ENCODE results near the gene TM9SF4. TPM values are rescaled to one million over a fixed set of nuclear protein-coding genes. Genes with fewer than 3 reads are reported as not detected.
A peak's percentile ranks its signal among the peaks of the same experiment; 100 is the strongest.

TM9SF4 gene
- total RNA-seq, 1 experiment from 2014 or later, result 67.8 TPM

DNA sequence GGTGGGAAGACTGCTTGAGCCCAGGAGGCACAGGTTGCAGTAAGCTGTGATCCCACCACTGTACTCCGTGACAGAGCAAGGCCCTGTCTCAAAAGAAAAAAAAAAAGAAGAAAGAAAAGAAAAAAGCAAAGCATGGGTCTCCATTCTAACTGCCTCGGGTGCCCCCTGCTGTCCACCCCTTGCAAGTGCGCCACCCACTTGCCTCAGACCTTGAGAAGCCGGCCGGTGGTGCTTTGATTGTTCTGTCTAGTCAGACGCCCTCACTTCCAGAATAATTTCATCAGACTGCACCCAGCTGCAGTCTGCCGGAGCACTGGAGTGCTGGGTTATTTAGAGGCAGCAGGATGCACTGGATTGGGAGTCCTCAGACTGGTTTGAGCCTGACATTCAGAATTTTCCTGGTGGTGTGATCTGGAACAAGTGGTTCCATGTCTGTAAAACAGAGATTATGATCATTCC lies 17.6 kb upstream of the TM9SF4 start:
- H3F3A ChIP-seq (ENCODE audit: insufficient read depth, low read depth), result no peaks in the 10 kb centered on the region
- peak; percentile 91 for TF ChIP-seq CTCF (conservative IDR thresholded peaks at IDR 0.05)
- TF ChIP-seq EZH2 (IDR thresholded peaks at IDR 0.05; ENCODE audit: low read depth), result no peak
- no TSS peak for BruUV-seq (replicated peaks)
- no peaks in the 10 kb centered on the region for H4K20me1 ChIP-seq (ENCODE audit: insufficient read depth)
- CTCF ChIA-PET, result interaction anchor here (0.8 kb wide), 1 partner anchor 11 kb away, joined by 4 read pairs; no protein-coding TSS in a partner anchor
- H3K27me3 ChIP-seq (ENCODE audit: insufficient read depth, low read depth), result peaks cover 40% of the 10 kb centered on the region
- H3K4me1 ChIP-seq (replicated peaks; ENCODE audit: insufficient read depth), result no peaks in the 10 kb centered on the region
- peak; percentile 59 to 83 for DNase-seq
- POLR2A ChIA-PET (ENCODE audit: unreplicated experiment), result interaction anchor here (0.8 kb wide), 1 partner anchor 531 kb away, joined by 5 read pairs; no protein-coding TSS in a partner anchor
- H3K4me3 ChIP-seq, result no peak overlapping the region
- H3K79me2 ChIP-seq (ENCODE audit: low read depth), result no peaks in the 10 kb centered on the region
- peak overlapping the region; percentile 29 for H3K4me2 ChIP-seq
- no peaks in the 10 kb centered on the region for H3K9me3 ChIP-seq (ENCODE audit: insufficient read depth, low read depth)
- intact Hi-C loops (cut with micrococcal nuclease; ENCODE audit: unreplicated experiment), result loop anchor here (2.0 to 5.0 kb wide), 4 partner anchors 60 to 269 kb away; partner anchors contain the start of gene PDRG1
- no peaks in the 10 kb centered on the region for H3K9me2 ChIP-seq (ENCODE audit: insufficient read depth)
- no peak overlapping the region for H2AFZ ChIP-seq
- H3K27ac ChIP-seq, result no peak overlapping the region
- H3K36me3 ChIP-seq (ENCODE audit: low read depth), result no peaks in the 10 kb centered on the region

DNA sequence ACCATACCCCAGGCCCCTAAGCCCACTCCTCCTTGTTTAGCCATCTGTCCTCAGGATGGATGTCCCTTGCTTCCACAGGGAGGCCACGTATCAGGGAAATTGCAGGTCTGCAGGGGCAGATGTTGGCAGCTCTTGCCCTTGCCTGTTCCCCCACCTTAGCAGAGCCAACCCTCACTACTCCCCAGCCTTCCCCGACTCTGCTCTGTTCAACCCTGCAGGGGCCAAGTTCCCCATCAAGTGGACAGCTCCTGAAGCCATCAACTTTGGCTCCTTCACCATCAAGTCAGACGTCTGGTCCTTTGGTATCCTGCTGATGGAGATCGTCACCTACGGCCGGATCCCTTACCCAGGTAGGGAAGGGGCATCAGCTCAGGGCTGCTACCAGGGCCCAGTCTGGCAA lies 10.7 kb upstream of the TM9SF4 start:
- no peaks in the 10 kb centered on the region for H3F3A ChIP-seq (ENCODE audit: insufficient read depth, low read depth)
- no TSS peak for BruUV-seq (replicated peaks)
- H3K36me3 ChIP-seq (ENCODE audit: low read depth), result no peaks in the 10 kb centered on the region
- TF ChIP-seq CTCF (conservative IDR thresholded peaks at IDR 0.05) (no peak), EZH2 (IDR thresholded peaks at IDR 0.05; ENCODE audit: low read depth) (no peak)
- no peak overlapping the region for H2AFZ ChIP-seq
- no peaks in the 10 kb centered on the region for H3K9me3 ChIP-seq (ENCODE audit: insufficient read depth, low read depth)
- peaks cover 68% of the 10 kb centered on the region for H3K27me3 ChIP-seq (ENCODE audit: insufficient read depth, low read depth)
- CTCF ChIA-PET, result no interaction called here
- H3K4me3 ChIP-seq, result no peak overlapping the region
- POLR2A ChIA-PET (ENCODE audit: unreplicated experiment), result no interaction called here
- H4K20me1 ChIP-seq (ENCODE audit: insufficient read depth), result no peaks in the 10 kb centered on the region
- no peak for DNase-seq
- intact Hi-C loops (cut with micrococcal nuclease; ENCODE audit: unreplicated experiment), result no loop called here
- H3K79me2 ChIP-seq (ENCODE audit: low read depth), result no peaks in the 10 kb centered on the region
- no peaks in the 10 kb centered on the region for H3K4me1 ChIP-seq (replicated peaks; ENCODE audit: insufficient read depth)
- H3K27ac ChIP-seq, result no peak overlapping the region
- H3K4me2 ChIP-seq, result no peak overlapping the region
- H3K9me2 ChIP-seq (ENCODE audit: insufficient read depth), result no peaks in the 10 kb centered on the region

DNA sequence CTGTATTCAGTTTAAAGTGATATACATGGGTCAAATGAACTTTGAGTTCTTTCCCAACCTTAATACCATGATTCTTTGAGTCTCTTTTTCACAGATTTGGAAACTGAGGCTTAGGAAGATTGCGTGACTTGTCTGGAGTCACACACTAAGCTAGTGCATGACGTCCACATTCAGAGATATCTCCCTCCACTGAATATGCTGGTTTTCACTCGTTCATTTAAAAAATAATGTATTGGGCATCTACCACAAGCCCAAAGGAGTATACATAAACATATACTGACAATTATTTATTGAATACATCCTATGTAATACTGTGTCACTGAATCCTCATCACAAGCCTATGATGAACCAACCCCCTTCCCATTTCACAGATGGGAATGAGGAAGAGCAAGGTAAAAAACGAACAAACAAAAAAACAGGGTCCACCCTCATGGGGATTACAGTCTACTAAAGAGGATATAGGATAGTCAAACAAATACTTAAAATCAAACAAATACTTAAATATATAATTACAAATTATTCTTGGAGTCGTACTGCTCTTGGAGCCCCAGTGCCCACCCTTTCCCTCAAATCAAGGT lies 611 bp upstream of the TM9SF4 start:
- peak overlapping the region; percentile 98; the same call in 1 of the 2 replicates for H3K4me2 ChIP-seq
- TF ChIP-seq CTCF (conservative IDR thresholded peaks at IDR 0.05), result no peak
- TF ChIP-seq EZH2 (IDR thresholded peaks at IDR 0.05; ENCODE audit: low read depth), result no peak
- no peaks in the 10 kb centered on the region for H3K9me2 ChIP-seq (ENCODE audit: insufficient read depth)
- H2AFZ ChIP-seq, result peak overlapping the region; percentile 97
- peaks cover 3% of the 10 kb centered on the region for H4K20me1 ChIP-seq (ENCODE audit: insufficient read depth)
- peaks cover 42% of the 10 kb centered on the region for H3K79me2 ChIP-seq (ENCODE audit: low read depth)
- ChIA-PET CTCF (interaction anchor here (0.5 kb wide), 1 partner anchor 257 kb away, joined by 5 read pairs; no protein-coding TSS in a partner anchor), POLR2A (ENCODE audit: unreplicated experiment) (interaction anchor here (0.6 to 0.7 kb wide), 2 partner anchors 22 to 49 kb away, joined by 4 read pairs; no protein-coding TSS in a partner anchor)
- H3F3A ChIP-seq (ENCODE audit: insufficient read depth, low read depth), result no peaks in the 10 kb centered on the region
- DNase-seq, result no peak
- peaks cover 4% of the 10 kb centered on the region; the same call in 1 of the 2 replicates for H3K9me3 ChIP-seq (ENCODE audit: insufficient read depth, low read depth)
- H3K36me3 ChIP-seq (ENCODE audit: low read depth), result no peaks in the 10 kb centered on the region
- peak overlapping the region; percentile 96; the same call in 1 of the 2 replicates for H3K27ac ChIP-seq
- peak overlapping the region; percentile 74; the same call in 1 of the 2 replicates for H3K4me3 ChIP-seq
- intact Hi-C loops (cut with micrococcal nuclease; ENCODE audit: unreplicated experiment), result no loop called here
- BruUV-seq (replicated peaks), result no TSS peak
- H3K27me3 ChIP-seq (ENCODE audit: insufficient read depth, low read depth), result peaks cover 10% of the 10 kb centered on the region; the same call in 1 of the 2 replicates
- H3K4me1 ChIP-seq (replicated peaks; ENCODE audit: insufficient read depth), result peaks cover 9% of the 10 kb centered on the region
